Raji (cell line): ENCODE data around the gene CELF2.

Experiments
- POLR2A ChIP-seq: IDR thresholded peaks from 2 replicates; pipeline ENCODE4 v1.6.1; 2011; ENCODE audit warnings: low read depth, low read length, control low read depth; ENCODE audit not compliant: insufficient read depth

CELF2 gene

DNA sequence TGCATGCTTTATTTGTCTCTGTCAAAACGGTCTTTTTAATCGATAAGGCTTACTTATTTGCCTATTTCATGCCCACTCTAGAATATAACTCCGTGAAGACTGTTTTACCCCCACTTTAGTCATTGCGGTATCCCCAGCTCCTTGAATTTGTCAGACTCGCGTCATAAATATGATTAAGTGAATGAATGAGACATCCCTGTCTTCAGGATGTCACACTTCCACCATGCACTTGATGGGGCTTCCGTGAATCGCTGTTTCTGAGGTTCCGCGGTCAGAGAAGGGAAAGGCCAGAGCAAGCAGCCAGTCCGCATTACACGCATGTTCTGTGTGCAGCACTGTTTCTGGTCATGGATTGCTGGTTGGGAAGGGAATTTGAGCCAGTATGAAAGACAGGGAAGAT is 138.8 kb downstream of the CELF2 start:
- no peak for TF ChIP-seq POLR2A

DNA sequence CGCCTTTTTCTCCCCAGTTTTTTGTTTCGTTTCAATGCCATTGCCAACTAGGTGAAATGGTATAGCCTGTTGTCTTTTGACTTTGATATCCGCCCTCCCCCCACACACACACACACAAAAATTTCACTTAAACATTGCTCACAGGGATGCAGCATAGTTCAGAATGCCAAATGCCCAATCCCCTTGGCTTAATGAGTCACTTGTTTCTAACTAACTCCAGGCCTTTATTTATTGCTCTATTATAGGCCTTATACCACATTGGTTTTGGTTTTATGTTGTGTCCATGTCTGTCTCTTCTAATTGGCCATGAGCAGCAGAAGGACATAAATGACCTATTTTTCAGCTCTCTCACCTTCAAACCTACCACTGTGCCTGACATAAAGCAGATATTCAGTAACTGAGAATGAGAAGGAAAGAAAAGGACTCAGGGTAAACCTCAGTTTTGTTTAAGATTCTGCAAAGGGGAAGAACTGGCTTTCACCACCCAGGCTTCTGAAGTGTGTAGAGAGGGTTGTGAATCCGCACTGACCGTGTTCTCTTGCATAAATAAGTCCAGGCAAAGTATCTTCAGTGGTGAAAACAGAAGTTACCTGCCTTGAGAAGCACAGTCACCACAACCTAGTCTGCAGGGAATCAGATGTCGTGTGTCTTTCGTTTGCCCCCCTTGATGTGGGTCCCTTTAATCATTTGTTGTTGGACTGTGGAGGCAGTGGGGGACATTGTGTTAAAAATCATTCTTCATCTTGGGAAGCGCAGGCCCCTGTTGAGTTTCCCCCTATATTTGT is 139.8 kb downstream of the CELF2 start:
- TF ChIP-seq POLR2A: no peak

DNA sequence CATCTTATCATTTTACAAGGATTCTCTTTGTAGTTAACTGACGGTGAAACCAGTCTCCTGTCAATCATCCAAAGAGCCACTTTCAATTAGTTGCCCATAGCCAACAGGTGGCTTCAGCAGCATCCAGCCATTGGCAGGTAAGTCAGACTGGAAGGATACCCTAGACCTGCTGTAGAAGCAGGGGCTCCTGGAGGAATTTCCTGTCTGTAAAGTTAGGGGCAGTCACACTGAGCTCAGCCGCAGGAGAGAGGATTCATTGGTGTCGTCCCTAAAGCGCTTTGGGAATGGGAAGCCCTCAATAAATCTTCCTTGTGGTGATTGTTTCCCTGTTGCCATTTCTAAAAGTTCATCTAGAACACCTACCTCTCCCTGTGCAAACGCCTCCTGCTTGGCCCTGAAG is 140.4 kb downstream of the CELF2 start:
- no peak for TF ChIP-seq POLR2A

DNA sequence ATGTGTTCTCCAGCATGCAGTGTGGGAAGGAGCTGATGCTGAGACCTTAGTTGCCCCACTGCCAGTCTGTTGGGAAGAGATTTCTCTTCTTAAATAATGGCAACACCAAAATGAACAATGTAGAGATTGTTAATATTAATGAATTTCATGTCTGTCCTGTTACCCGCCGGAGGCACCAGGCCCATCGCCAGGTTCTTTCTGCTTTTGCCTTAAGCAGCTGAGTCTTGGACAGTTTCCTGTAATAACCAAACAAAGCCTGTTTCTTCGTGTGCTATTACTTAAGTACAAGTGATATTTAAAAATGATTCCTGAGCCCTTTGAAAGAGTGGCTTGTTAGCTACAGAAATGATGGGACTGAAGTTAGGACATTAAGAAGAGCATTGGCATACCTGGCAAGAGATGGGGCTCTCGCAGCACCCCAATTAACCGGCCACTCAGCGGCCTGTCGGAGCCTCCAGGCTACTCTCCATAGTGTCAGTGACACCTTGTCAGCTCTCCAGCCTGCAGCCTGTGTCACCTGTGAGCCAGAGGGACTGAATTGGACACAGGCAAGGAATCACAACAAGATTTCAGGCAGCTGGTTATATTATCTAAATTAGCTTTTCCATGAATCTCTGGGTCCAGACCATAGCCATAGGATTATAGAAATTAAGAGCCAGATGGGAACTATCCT is 142.0 kb downstream of the CELF2 start:
- no peak for TF ChIP-seq POLR2A

DNA sequence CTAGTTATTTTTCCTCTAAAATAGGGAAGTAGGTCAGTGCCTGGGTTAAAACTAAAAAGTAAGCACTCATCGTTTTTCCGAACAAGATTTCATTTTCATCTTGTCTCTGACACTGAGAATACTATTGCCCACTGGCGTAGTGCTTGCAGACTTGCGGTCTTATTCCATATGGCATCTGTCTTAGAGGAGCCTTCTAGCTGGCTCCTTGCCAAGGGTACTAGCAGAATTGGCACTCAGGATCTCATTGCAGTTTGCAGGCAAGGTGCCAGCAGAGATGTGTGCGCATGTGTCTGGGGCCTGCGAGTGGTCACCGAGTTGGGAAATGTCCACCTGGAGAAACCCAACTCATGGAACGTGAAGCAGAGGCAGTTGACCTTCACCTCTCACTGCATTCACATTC is 143.4 kb downstream of the CELF2 start:
- no peak for TF ChIP-seq POLR2A

DNA sequence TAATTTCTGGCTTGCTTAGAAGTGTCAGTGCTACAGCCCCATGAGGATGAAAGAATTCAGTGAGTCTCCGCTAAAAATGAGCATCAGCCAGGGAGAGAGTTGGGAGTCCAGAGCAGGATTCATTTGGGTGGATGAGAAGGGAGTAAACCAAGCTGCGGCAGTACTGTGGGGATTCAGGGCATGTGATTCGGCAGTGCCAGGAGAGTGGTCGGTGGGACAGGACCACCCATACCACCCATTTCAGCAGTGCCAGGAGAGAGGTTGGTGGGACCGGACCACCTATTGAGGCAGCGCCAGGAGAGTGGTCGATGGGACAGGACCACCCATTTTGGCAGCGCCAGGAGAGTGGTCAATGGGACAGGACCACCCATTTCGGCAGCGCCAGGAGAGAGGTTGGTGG is 144.2 kb downstream of the CELF2 start:
- no peak for TF ChIP-seq POLR2A

DNA sequence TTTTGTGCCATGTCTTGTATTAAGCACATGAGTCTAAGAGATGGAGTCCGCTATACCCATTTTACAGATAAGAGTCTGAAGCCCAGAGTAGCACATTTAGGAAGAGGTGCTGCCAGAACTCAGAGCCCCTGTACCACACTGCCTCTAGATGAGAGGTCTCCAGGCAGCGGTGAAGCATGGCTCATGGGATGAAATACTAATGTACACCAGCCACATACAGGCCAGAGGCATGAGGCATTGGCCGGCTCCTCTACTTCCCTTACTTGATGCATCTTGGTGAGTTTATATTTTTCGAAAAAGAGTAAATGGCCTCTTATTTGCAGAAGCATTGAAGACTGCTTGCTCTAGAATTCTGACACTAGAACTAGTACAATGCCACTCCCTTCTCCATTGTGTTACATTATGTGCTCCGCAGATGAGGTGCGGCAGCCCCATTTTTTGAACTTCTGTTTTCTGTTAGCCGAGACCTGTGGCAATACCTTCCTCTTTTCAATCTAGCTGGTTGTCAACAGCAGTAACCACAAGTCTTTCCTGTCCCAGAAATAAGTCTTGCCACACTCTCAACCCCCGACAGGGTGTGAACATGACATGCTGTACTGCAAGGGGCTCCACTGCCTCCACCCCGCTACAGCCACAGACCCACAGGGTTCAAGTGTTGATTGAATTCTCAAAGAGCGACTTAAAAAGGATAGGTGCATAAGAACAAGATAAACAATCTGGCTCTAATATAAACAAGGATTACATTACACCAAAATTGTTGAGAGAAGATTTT is 145.3 kb downstream of the CELF2 start:
- no peak for TF ChIP-seq POLR2A

DNA sequence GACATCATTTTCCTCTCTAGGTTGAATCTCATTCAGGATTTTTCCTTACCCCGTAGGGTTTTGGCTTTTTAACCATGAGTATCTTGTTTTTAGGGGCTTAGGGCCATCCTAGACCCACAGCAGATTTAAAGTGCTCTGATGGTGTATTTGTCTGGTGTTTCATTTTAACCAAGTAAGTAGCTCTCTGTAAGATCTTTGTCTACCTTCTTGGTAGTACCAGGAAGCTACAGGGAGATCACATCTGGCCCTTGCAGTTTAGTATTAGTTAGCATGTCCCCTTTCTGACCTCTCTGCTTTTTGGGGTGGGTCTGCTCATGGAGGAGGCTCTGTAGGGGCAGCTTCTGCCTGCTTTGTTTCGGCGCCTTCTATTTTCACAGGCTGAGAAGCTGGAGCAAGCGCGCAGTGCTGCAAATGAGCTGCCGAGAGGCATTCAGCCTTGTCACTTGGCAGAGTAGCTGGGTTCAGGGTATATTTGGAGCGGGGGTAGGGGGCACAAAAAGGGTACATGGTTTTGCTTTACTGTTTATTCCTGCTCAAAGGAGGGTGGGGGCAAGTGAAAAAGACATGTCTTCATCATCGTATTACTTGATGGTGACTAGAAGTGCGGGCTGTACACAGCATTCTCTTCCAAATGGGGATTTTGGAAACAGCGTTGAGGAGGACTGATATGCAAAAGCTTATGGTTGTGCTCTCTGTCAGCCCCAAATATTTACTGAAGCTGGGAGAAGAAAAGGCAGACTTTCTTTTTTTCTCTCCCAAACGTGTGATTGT is 146.3 kb downstream of the CELF2 start:
- TF ChIP-seq POLR2A: no peak

DNA sequence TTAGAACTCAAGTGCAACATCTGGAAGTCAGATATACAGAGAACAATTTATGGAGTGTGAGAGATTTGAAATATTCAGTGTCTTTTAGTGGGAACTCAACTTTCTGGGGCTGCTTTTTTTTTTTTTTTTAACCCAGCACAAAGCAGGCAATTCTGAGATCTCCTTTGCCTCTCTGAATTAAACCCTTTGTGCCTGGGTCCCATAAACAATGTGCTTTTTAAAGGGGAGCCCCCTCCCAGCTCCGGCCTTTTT is 146.8 kb downstream of the CELF2 start:
- no peak for TF ChIP-seq POLR2A

DNA sequence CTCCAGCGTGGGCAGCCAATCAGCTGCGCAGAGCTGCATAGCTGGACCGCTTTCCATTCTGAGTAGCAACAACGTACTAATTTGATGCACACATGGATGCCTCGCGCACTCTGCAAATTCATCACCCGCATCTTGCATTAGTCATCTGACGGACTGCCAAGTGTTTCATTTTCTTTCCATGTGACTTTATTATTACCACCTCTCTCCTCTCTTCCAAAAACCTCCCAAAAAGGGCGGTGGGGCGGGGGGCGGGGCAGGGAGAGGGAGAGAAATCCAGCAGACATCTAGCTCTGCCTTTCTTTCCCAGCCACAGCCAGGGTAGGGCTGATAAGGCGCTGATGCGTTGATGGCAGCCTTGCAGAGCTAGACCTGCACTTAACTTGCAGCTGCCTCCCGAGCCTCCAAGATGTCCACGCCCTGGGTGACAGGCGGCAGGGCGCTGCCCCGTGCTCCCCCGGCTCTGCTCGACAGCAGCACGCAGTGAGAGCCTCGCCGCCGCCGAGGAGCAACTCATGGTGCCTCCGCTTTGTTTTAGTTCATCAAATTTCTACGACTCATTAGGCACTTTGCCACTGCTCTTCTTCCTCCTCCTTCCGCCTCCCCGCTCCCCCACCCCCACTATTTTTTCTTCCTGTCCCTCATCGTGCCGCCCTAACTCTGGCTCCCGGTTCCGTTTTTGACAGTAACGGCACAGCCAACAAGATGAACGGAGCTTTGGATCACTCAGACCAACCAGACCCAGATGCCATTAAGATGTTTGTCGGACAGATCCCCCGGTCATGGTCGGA is 147.3 kb downstream of the CELF2 start:
- TF ChIP-seq POLR2A: no peak

DNA sequence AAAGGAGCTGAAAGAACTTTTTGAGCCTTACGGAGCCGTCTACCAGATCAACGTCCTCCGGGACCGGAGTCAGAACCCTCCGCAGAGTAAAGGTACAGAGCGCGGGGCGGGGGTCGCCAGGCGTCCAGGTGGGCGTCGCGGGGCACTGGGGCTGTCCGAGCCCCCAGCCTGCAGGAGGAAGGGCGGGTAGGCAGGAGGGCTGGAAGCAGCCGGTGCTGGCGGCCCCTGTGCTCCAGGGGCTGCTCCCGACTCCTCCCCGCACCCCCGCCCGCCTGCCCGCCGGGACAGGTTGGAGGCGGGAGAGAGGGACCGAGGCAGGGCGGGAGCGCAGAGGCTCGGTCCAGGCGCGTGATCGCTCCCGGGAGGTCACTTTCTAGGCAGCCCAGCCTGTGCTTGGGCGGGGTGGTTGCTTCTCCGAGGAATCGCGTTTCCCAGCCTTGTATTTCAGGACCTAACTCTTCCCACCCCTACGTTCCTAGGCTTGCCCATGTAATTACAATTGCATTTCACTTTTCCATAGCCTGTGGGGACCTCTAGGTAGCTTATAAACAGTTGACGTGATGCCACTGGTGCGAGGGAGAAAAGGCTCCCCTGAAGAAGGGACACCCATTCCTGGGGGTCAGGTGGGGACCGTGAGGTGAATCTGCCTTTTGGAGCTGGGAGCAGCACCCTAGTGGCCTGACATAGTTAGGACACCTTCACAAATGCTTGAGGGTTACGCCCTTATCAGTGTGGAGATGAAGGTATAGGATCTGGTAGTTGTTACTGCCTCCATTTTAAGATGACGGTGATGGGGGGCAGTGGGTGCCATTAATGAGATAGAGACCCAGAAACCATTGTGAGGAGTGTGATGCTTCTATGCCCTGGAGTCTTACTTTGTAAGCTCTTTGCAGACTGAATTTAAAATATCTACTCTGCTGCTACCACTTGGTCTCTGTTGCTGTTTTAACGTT is 148.2 kb downstream of the CELF2 start:
- no peak for TF ChIP-seq POLR2A

DNA sequence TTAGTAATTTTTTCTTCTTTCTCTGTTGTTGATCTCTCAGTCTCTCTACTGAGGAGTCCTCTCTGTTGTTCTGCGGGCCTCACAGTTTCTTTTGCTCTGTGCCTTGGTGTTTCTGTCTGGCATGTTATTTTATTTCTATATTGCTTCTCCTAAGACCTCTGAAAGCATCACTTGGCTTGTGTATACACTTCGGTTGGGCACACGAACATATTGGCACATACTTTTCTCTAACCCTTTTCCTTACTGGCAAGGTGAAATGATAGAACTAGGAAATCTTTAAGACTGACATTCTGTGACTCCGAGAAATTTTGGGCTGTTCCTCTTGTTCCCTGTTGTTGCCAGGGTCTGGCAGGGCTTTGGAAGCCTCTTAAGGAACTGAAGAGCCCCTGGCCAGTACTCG is 148.9 kb downstream of the CELF2 start:
- no peak for TF ChIP-seq POLR2A

DNA sequence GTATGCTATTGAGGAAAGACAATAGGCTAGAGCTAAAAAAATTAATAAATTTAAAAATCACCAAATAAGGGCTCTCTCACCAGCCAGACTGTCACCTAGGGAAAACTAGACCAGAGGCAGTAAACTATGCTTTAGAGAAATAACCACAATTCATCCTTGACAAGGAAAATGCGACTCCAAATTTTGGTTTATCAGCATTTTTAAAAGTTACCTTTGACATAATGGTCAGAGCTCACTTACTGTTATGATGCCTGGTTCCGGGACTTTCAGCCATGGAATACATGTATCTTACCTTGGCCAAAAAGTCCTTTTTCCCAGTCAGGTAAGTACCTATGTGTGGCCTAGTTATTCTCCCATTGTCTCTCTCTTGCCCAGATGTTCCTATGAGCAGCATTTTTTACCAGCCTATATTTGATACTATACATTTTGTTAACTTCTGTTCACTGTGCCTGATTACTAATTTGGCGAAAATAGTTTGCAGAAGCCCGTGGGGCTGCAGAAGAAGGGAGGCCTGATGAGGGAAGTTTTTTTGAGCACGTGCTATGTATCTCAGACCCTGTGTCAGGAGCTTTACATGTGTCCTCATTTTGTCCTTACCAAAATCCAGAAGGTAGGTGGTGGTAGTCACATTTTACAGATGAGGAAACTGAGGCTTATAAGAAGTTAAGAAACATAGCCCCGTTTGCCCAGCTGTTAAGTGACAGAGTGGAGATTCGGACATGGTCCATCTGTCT is 149.7 kb downstream of the CELF2 start:
- no peak for TF ChIP-seq POLR2A

DNA sequence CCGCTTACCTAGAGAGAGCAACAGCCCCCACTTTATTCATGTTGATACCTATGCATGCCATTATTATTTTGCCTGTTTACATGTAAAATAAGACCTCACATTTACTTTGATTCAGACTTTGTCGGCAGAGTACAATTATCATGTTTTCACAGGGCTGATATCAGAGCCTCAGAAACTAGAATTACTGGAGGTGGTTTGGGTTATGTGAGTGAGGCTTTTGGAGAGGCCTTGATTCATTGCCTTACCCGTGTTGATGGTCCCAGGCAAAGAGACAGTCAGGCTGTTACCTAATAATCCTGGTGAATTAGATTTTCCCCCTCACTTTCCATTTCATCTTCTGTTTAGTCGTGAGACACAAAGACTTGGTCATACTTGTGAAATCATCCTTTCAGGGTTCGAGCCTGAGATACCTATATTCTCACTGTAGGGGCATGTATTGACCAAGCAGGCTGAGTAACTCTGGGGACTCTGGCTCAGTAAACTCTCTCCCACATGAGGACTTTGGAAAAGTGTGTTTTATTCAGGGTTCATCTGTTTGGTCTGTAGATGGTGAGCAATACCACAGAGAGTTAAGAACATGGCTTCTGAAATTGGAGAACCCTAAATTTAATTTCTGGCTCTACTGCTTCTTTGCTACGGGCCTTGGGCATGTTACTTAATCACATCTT is 150.9 kb downstream of the CELF2 start:
- TF ChIP-seq POLR2A: no peak
